ENCODE measurements around the gene TTC5. TPM values are rescaled to one million over a fixed set of nuclear protein-coding genes. Genes with fewer than 3 reads are reported as not detected.

Gene TTC5
- total RNA-seq, 1 experiment from 2014 or later, result 20.6 TPM

GRCh38 chr14:20262642-20263128 is 43.1 kb downstream of the TTC5 start:
- Mint-ChIP-seq H3K27ac (no peak overlapping the region), H3K4me1 (no peaks in the 10 kb centered on the region), H3K4me3 (no peak overlapping the region), H3K36me3 (ENCODE audit: insufficient read depth in 1 of 3, low read depth in 3 of 3) (peaks cover 0 to 9% (median 3%) of the 10 kb centered on the region in 3 experiments; a peak in 3 of 7 replicates), H3K9me3 (peaks cover 62 to 67% of the 10 kb centered on the region in 2 experiments), H3K27me3 (ENCODE audit: low read depth) (no peaks in the 10 kb centered on the region; the same call in none of the 2 replicates)
- Histone ChIP-seq H2BK15ac (ENCODE audit: low read depth, low read length) (no peak overlapping the region), H3K27ac (ENCODE audit: insufficient read length, low read depth, low read length) (no peak overlapping the region), H3K4me1 (ENCODE audit: insufficient read depth, low read length) (no peaks in the 10 kb centered on the region), H3K79me2 (ENCODE audit: insufficient read depth, low read length) (no peaks in the 10 kb centered on the region), H3K23ac (ENCODE audit: insufficient read length, low read depth, low read length) (no peak overlapping the region), H2AFZ (ENCODE audit: low read length) (no peak overlapping the region), H2AK5ac (ENCODE audit: insufficient read length, low read length) (no peak overlapping the region), H4K91ac (ENCODE audit: insufficient read length, low read depth, low read length) (no peak overlapping the region), H3K27me3 (ENCODE audit: insufficient read depth, low read length) (no peaks in the 10 kb centered on the region), H4K8ac (replicated peaks; ENCODE audit: insufficient read length, low read depth, low read length) (no peak overlapping the region), H3K4me2 (ENCODE audit: insufficient read depth, insufficient read length, low read length) (no peak overlapping the region), H2BK20ac (ENCODE audit: low read depth, low read length, poor library complexity, severe bottlenecking) (no peak overlapping the region), H3K56ac (ENCODE audit: insufficient read length, low read depth, low read length) (no peak overlapping the region), H3K79me1 (ENCODE audit: insufficient read depth, low read depth, low read length, poor library complexity, severe bottlenecking) (no peaks in the 10 kb centered on the region), H3K9me3 (ENCODE audit: control insufficient read depth, low read depth, low read length) (peaks cover 5% of the 10 kb centered on the region), H3K18ac (ENCODE audit: insufficient read length, low read depth, low read length) (no peak overlapping the region), H4K5ac (ENCODE audit: insufficient read length, low read depth, low read length) (no peak overlapping the region), H3K14ac (ENCODE audit: insufficient read depth, low read length) (no peak overlapping the region), H3K23me2 (ENCODE audit: insufficient read length, low read depth, low read length, poor library complexity, severe bottlenecking) (no peaks in the 10 kb centered on the region), H3K9ac (ENCODE audit: extremely low read depth, insufficient read length, low read length) (no peak overlapping the region), H3T11ph (ENCODE audit: low read length) (no peak overlapping the region), H2BK120ac (ENCODE audit: low read depth, low read length, poor library complexity, severe bottlenecking) (no peak overlapping the region), H2BK5ac (ENCODE audit: insufficient read length, low read length) (no peak overlapping the region), H3K4ac (ENCODE audit: low read depth, low read length) (no peak overlapping the region), H4K20me1 (ENCODE audit: control insufficient read depth, insufficient read depth, insufficient read length) (no peaks in the 10 kb centered on the region), H2BK12ac (ENCODE audit: insufficient read length, low read depth, low read length) (no peak overlapping the region)
- DNase-seq, result no peak
- TF ChIP-seq CTCF (conservative IDR thresholded peaks at IDR 0.05), result no peak
- WGBS (ENCODE audit: extremely low coverage, insufficient read length, low lambda C conversion rate), result no CpG with 5 or more reads among the region's 3 CpGs

Measured in H9 (cell line).